PC-3 (cell line): ENCODE measurements around the gene ABCF3.

Experiments used
- CTCF ChIP-seq: fragments of 300-600 bp; sonication (generic); conservative IDR thresholded peaks from 2 replicates; pipeline ENCODE4 v1.5.1; 2017; ENCODE audit warnings: antibody characterized with exemption, low read depth, mild to moderate bottlenecking, low read length
- EZH2 ChIP-seq: fragments of 300-600 bp; sonication (generic); IDR thresholded peaks from one replicate; pipeline ENCODE4 v1.6.1; 2017; ENCODE audit warnings: antibody characterized with exemption, mild to moderate bottlenecking, low read length; ENCODE audit not compliant: unreplicated experiment
- EZH2phosphoT487 ChIP-seq: fragments of 300-600 bp; sonication (generic); IDR thresholded peaks from 2 replicates; pipeline ENCODE4 v1.6.1; 2018; ENCODE audit warnings: mild to moderate bottlenecking, antibody characterized with exemption, low read length, borderline replicate concordance

- TF ChIP-seq CTCF (no peak), EZH2 (no peak), EZH2phosphoT487 (no peak)
Measured at GRCh38 chr3:184222521-184222920, 36.5 kb downstream of the ABCF3 start.
